Mucosa of descending colon (tissue), 3 donors: ENCODE data around the gene PIK3CG. TPM values are rescaled to one million over a fixed set of nuclear protein-coding genes. Genes with fewer than 3 reads are reported as not detected.
"Not testable (repeated sequence)": the region's sequence is repeated elsewhere in the genome, so short reads cannot be mapped to it uniquely, and the experiment has no call there.

Source experiments
- ATAC-seq: fragments of 200-7000 bp; cut with Tn5 transposase; one replicate; pipeline ENCODE4 v1.9.1; 2020; ENCODE audit warnings: mild to moderate bottlenecking, moderate library complexity
- DNase-seq, 3 donors: peaks; one replicate each; pipeline ENCODE4 v3.0.0-alpha.2; 2020
- H3K36me3 ChIP-seq: fragments of 200-600 bp; one replicate; pipeline ENCODE4 v1.8.0; 2021; ENCODE audit warnings: low read depth, mild to moderate bottlenecking
- H3K4me1 ChIP-seq: fragments of 200-600 bp; one replicate; pipeline ENCODE4 v1.8.0; 2021; ENCODE audit warnings: low read depth, mild to moderate bottlenecking
- H3K4me3 ChIP-seq: fragments of 200-600 bp; one replicate; pipeline ENCODE4 v1.8.0; 2021; ENCODE audit warnings: mild to moderate bottlenecking
- H3K9me3 ChIP-seq: fragments of 200-600 bp; one replicate; pipeline ENCODE4 v1.8.0; 2021; ENCODE audit warnings: mild to moderate bottlenecking
- intact Hi-C, 2 donors: fragments of 100-400 bp; cut with DNase I in 1 of 2; cut with micrococcal nuclease in 1 of 2; formaldehyde crosslinking; loops; one replicate each; pipeline versions ENCODE4 v1.11.0 to v1.11.1; 2022; cut with DNase I, micrococcal nuclease
- total RNA-seq, 3 donors: library from RNA; stranded (reverse); fragmentation: NEBNext Ultra II Directional in 2 of 3; extraction: Animal tissue kit (Norgen Biotek cat#: 25700) in 2 of 3; gene quantifications; one replicate each; pipeline versions ENCODE4 v1.2.1 to v1.2.4, GENCODE V29; 2021 to 2023
- TF ChIP-seq, protein P1 (sequence below): fragments of 200-600 bp; IDR thresholded peaks from one replicate; pipeline ENCODE4 v1.8.0; 2022; ENCODE audit warnings: antibody characterized with exemption, mild to moderate bottlenecking
- donor health status: DM: no; HTN: no; CAD: no; lungs with moderate emphysema.
- donor health status: DM: no; HTN: no; CAD: no.
- donor health status: DM: no; HTN: yes; CAD: no.

PIK3CG gene
- total RNA-seq, 3 donors from 2014 or later = 3.1 to 7.1 (median 5.5) TPM

GRCh38 chr7:106915873-106916272, 50.8 kb downstream of the PIK3CG start:
- Histone ChIP-seq H3K9me3 (no peaks in the 10 kb centered on the region), H3K4me3 (no peak overlapping the region), H3K36me3 (no peaks in the 10 kb centered on the region), H3K4me1 (no peaks in the 10 kb centered on the region)
- ATAC-seq (no peak), DNase-seq (no peak)
- intact Hi-C loops = no loop called here
- TF ChIP-seq, protein P1, sequence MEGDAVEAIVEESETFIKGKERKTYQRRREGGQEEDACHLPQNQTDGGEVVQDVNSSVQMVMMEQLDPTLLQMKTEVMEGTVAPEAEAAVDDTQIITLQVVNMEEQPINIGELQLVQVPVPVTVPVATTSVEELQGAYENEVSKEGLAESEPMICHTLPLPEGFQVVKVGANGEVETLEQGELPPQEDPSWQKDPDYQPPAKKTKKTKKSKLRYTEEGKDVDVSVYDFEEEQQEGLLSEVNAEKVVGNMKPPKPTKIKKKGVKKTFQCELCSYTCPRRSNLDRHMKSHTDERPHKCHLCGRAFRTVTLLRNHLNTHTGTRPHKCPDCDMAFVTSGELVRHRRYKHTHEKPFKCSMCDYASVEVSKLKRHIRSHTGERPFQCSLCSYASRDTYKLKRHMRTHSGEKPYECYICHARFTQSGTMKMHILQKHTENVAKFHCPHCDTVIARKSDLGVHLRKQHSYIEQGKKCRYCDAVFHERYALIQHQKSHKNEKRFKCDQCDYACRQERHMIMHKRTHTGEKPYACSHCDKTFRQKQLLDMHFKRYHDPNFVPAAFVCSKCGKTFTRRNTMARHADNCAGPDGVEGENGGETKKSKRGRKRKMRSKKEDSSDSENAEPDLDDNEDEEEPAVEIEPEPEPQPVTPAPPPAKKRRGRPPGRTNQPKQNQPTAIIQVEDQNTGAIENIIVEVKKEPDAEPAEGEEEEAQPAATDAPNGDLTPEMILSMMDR = no peak

- intact Hi-C loops = no loop called here
- TF ChIP-seq, protein P1 = no peak
- no peak for ATAC-seq
These were observed 51.6 kb downstream of the PIK3CG start for GRCh38 chr7:106916679-106917078.

GRCh38 chr7:106918991-106919390, 53.9 kb downstream of the PIK3CG start:
- intact Hi-C loops = no loop called here
- TF ChIP-seq, protein P1 = no peak
- ATAC-seq (no peak), DNase-seq (no peak)
- H3K36me3 ChIP-seq = no peaks in the 10 kb centered on the region
- no peak overlapping the region for H3K4me3 ChIP-seq
- no peaks in the 10 kb centered on the region for H3K9me3 ChIP-seq
- H3K4me1 ChIP-seq = no peaks in the 10 kb centered on the region

More at GRCh38 chr7:106916679-106917078, 51.6 kb downstream of the PIK3CG start:
- Histone ChIP-seq H3K4me1 (no peaks in the 10 kb centered on the region), H3K36me3 (no peaks in the 10 kb centered on the region), H3K9me3 (no peaks in the 10 kb centered on the region), H3K4me3 (no peak overlapping the region)
- DNase-seq = no peak

DNA sequence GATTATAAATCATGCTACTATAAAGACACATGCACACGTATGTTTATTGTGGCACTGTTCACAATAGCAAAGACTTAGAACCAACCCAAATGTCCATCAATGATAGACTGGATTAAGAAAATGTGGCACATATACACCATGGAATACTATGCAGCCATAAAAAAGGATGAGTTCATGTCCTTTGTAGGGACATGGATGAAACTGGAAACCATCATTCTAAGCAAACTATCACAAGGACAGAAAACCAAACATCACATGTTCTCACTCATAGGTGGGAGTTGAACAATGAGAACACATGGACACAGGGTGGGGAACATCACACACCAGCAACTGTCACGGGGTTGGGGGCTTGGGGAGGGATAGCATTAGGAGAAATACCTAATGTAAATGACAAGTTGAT, 59.4 kb downstream of the PIK3CG start:
- H3K4me3 ChIP-seq, ATAC-seq, H3K9me3 ChIP-seq, intact Hi-C loops, H3K4me1 ChIP-seq, DNase-seq, H3K36me3 ChIP-seq: not testable (repeated sequence)

- no peak for DNase-seq
- H3K9me3 ChIP-seq = no peaks in the 10 kb centered on the region
- no peaks in the 10 kb centered on the region for H3K36me3 ChIP-seq
- TF ChIP-seq, protein P1 = no peak
- H3K4me1 ChIP-seq = no peaks in the 10 kb centered on the region
- no peak overlapping the region for H3K4me3 ChIP-seq
- ATAC-seq = no peak
- intact Hi-C loops = no loop called here
These were observed 61.8 kb downstream of the PIK3CG start for GRCh38 chr7:106926892-106927291.

- H3K36me3 ChIP-seq = no peaks in the 10 kb centered on the region
- no peak for DNase-seq
- H3K4me3 ChIP-seq = no peak overlapping the region
- no peaks in the 10 kb centered on the region for H3K4me1 ChIP-seq
- intact Hi-C loops = no loop called here
- ATAC-seq = no peak
- no peaks in the 10 kb centered on the region for H3K9me3 ChIP-seq
- TF ChIP-seq, protein P1 = no peak
These were observed 62.5 kb downstream of the PIK3CG start for GRCh38 chr7:106927536-106927935.

- intact Hi-C loops, H3K9me3 ChIP-seq, H3K4me3 ChIP-seq, ATAC-seq, DNase-seq, H3K4me1 ChIP-seq, H3K36me3 ChIP-seq: not testable (repeated sequence)
These were observed 64.5 kb downstream of the PIK3CG start for GRCh38 chr7:106929616-106930015.
